Measurements from ENCODE around the gene GNG5. TPM values are rescaled to one million over a fixed set of nuclear protein-coding genes. Genes with fewer than 3 reads are reported as not detected.
"Not testable (repeated sequence)": the region's sequence is repeated elsewhere in the genome, so short reads cannot be mapped to it uniquely, and the experiment has no call there.

Gene GNG5
- total RNA-seq, 4 donors from 2014 or later = 37.7 to 78.9 (median 58.6) TPM

GRCh38 chr1:84462118-84462517, 44.3 kb downstream of the GNG5 start:
- intact Hi-C loops (cut with DNase I; ENCODE audit: low total_unique reads) = loop anchor here (5.0 kb wide), 1 partner anchor 1715 kb away; no protein-coding TSS in a partner anchor
- no peak for DNase-seq (ENCODE audit: low spot score in 2 of 2)
- 81 to 85% methylated on average over 1 of the region's 1 CpG for WGBS, 2 donors
- no peak overlapping the region for H3K4me3 ChIP-seq (ENCODE audit: low read depth, poor library complexity, severe bottlenecking)
- TF ChIP-seq POLR2A (IDR thresholded peaks at IDR 0.05) (no peak), CTCF (IDR thresholded peaks at IDR 0.05) (no peak)

GRCh38 chr1:84452436-84452835, 53.9 kb downstream of the GNG5 start:
- 59 to 60% methylated on average over 3 of the region's 3 CpGs for WGBS, 2 donors
- no peak for DNase-seq (ENCODE audit: low spot score in 2 of 2)
- TF ChIP-seq CTCF (IDR thresholded peaks at IDR 0.05) (no peak), POLR2A (IDR thresholded peaks at IDR 0.05) (no peak)

GRCh38 chr1:84450910-84451309, 55.5 kb downstream of the GNG5 start:
- no peak overlapping the region for H3K4me3 ChIP-seq (ENCODE audit: low read depth, poor library complexity, severe bottlenecking)
- TF ChIP-seq CTCF (IDR thresholded peaks at IDR 0.05) (no peak), POLR2A (IDR thresholded peaks at IDR 0.05) (no peak)
- DNase-seq (ENCODE audit: low spot score in 2 of 2) = no peak
- WGBS, 2 donors = 76 to 82% methylated on average over 2 of the region's 2 CpGs
- intact Hi-C loops (cut with DNase I; ENCODE audit: low total_unique reads) = no loop called here

More at GRCh38 chr1:84452436-84452835, 53.9 kb downstream of the GNG5 start:
- intact Hi-C loops (cut with DNase I; ENCODE audit: low total_unique reads) = no loop called here
- H3K4me3 ChIP-seq (ENCODE audit: low read depth, poor library complexity, severe bottlenecking) = no peak overlapping the region

GRCh38 chr1:84448704-84449103, 57.7 kb downstream of the GNG5 start:
- intact Hi-C loops (cut with DNase I; ENCODE audit: low total_unique reads); H3K4me3 ChIP-seq (ENCODE audit: low read depth, poor library complexity, severe bottlenecking); DNase-seq (ENCODE audit: low spot score in 2 of 2): not testable (repeated sequence)
- 87 to 94% methylated on average over 3 of the region's 3 CpGs for WGBS, 2 donors

Other genes with a start within 250 kb of the GNG5 start
- 1 to 10 TPM in 1 of 4 donors, under 1 TPM in 1, not detected in 2; 0.88 to 1.1 TPM for gene SAMD13, start 204.9 kb downstream of the GNG5 start, total RNA-seq
- gene DNASE2B, start 108.1 kb downstream of the GNG5 start, total RNA-seq = 1 to 10 TPM in 1 of 4 donors, under 1 TPM in 1, not detected in 2; 0.29 to 3.2 TPM
- 10 to 100 TPM; 30.8 to 46.0 (median 37.6) TPM for gene RPF1, start 27.3 kb downstream of the GNG5 start, total RNA-seq
- gene SPATA1, start 195 bp downstream of the GNG5 start, total RNA-seq = under 1 TPM in 1 of 4 donors, not detected in 3; 0.13 TPM
- gene CTBS, start 67.9 kb upstream of the GNG5 start, total RNA-seq = 10 to 100 TPM; 15.1 to 16.9 (median 15.5) TPM
- gene SSX2IP, start 183.9 kb upstream of the GNG5 start, total RNA-seq = 1 to 10 TPM; 6.7 to 9.3 (median 8.8) TPM